Measurements from ENCODE around the gene MTHFD1. TPM values are rescaled to one million over a fixed set of nuclear protein-coding genes. Genes with fewer than 3 reads are reported as not detected.
A peak's percentile ranks its signal among the peaks of the same experiment; 100 is the strongest.

The MTHFD1 gene
- total and polyA plus RNA-seq, 2 of the 4 experiments (the other 2 are of a cell fraction), result 32.2 to 64.9 TPM

DNA sequence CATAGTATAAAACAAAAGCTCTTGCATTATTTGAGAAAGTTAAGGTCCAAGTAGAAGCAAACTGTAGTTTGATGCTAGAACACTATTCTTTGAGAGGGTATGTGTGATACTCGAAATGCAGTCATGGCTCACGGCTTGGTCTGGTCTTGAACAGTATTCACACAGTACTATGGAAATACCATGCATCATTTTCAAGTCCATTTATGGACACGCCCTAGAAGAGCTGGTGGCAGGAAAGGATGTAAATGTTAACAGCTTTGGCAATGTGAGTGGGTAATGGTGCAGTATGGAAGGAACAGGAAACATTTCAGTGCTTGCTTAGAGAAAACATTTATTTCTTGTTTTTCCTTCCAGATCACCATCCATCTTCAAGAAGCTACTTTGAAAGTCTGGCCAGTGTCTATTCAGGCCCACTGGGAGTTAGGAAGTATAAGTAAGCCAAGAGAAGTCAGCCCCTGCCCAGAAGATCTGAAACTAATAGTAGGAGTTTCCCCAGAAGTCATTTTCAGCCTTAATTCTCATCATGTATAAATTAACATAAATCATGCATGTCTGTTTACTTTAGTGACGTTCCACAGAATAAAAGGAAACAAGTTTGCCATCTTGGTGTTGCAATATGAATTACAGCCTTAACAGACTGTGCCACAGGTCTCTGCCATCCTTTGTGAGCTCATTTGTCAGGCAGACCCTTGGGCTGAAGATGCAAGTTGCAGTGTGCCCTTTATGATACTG is 71.4 kb downstream of the MTHFD1 start:
- WGBS, 2 experiments (ENCODE audit: extremely low coverage in 2 of 2, insufficient read length in 1 of 2), result no CpG with 5 or more reads among the region's 4 CpGs
- H2AK5ac ChIP-seq (ENCODE audit: low read depth, low read length), result no peak overlapping the region
- no peaks in the 10 kb centered on the region for H4K20me1 ChIP-seq (ENCODE audit: insufficient read depth, low read length)
- H2AFZ ChIP-seq (replicated peaks; ENCODE audit: low read length, poor library complexity), result no peak overlapping the region
- intact Hi-C loops (cut with micrococcal nuclease) (no loop called here), in situ Hi-C loops (cut with MboI; ENCODE audit: low sequenced_read_pairs) (no loop called here), dilution Hi-C loops (cut with HindIII; ENCODE audit: low sequenced_read_pairs, unreplicated experiment) (no loop called here)
- no peaks in the 10 kb centered on the region for H3K9me3 ChIP-seq (ENCODE audit: control insufficient read depth, insufficient read depth, low read length)
- no peak for ATAC-seq (ENCODE audit: low read depth)
- H2BK5ac ChIP-seq (ENCODE audit: low read depth, low read length, poor library complexity, severe bottlenecking), result no peak overlapping the region
- H3K4me3 ChIP-seq (ENCODE audit: insufficient read depth, low read depth, low read length), result no peak overlapping the region
- H4K5ac ChIP-seq (ENCODE audit: low read depth, low read length), result no peak overlapping the region
- H3K4me1 ChIP-seq (ENCODE audit: control insufficient read depth, insufficient read depth, low read length), result 0 out of 2 replicates have a peak, but pooled peaks cover 1% of the 10 kb centered on the region
- CTCF ChIA-PET, result interaction anchor here (1.4 kb wide), 1 partner anchor 18 kb away, joined by 3 read pairs; no protein-coding TSS in a partner anchor
- no peak overlapping the region for H3K4ac ChIP-seq (ENCODE audit: low read depth, low read length)
- H4K91ac ChIP-seq (ENCODE audit: insufficient read depth, low read depth, low read length), result no peak overlapping the region
- DNase-seq, result no peak
- TF ChIP-seq BHLHE40 (IDR thresholded peaks at IDR 0.05; ENCODE audit: low read depth, low read length), result no peak
- TF ChIP-seq, protein P1, sequence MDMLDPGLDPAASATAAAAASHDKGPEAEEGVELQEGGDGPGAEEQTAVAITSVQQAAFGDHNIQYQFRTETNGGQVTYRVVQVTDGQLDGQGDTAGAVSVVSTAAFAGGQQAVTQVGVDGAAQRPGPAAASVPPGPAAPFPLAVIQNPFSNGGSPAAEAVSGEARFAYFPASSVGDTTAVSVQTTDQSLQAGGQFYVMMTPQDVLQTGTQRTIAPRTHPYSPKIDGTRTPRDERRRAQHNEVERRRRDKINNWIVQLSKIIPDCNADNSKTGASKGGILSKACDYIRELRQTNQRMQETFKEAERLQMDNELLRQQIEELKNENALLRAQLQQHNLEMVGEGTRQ (IDR thresholded peaks at IDR 0.05; ENCODE audit: low read depth, low read length), result no peak
- TF ChIP-seq CEBPB (IDR thresholded peaks at IDR 0.05; ENCODE audit: low read depth, low read length), result peak; percentile 41
- no peak for TF ChIP-seq RAD21 (IDR thresholded peaks at IDR 0.05; ENCODE audit: low read length)
- no peak for TF ChIP-seq NFE2L2 (IDR thresholded peaks at IDR 0.05; ENCODE audit: low read depth, low read length)
- TF ChIP-seq, protein P2, sequence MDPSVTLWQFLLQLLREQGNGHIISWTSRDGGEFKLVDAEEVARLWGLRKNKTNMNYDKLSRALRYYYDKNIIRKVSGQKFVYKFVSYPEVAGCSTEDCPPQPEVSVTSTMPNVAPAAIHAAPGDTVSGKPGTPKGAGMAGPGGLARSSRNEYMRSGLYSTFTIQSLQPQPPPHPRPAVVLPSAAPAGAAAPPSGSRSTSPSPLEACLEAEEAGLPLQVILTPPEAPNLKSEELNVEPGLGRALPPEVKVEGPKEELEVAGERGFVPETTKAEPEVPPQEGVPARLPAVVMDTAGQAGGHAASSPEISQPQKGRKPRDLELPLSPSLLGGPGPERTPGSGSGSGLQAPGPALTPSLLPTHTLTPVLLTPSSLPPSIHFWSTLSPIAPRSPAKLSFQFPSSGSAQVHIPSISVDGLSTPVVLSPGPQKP (IDR thresholded peaks at IDR 0.05; ENCODE audit: borderline replicate concordance, low read depth, low read length), result no peak
- no peak for TF ChIP-seq RCOR1 (IDR thresholded peaks at IDR 0.05; ENCODE audit: insufficient replicate concordance, low read length)
- no peak overlapping the region for H3K14ac ChIP-seq (replicated peaks; ENCODE audit: low read depth, low read length)
- no peak overlapping the region for H4K8ac ChIP-seq (ENCODE audit: low read depth in 2 of 2, low read length in 2 of 2)
- H2BK15ac ChIP-seq (ENCODE audit: low read depth, low read length), result no peak overlapping the region
- H3K18ac ChIP-seq (ENCODE audit: low read depth, low read length), result no peak overlapping the region
- H3K79me1 ChIP-seq (ENCODE audit: low read depth in 1 of 2, low read length in 2 of 2), result no peaks in the 10 kb centered on the region
- peaks cover 7% of the 10 kb centered on the region for H3K9me1 ChIP-seq (ENCODE audit: insufficient read depth, low read length)
- H3K9ac ChIP-seq (ENCODE audit: low read depth, low read length), result no peak overlapping the region
- no TSS peak for BruUV-seq (replicated peaks)
- no peaks in the 10 kb centered on the region for H3K27me3 ChIP-seq (ENCODE audit: control insufficient read depth, insufficient read depth, low read length)
- H3K27ac ChIP-seq (ENCODE audit: insufficient read depth, low read length), result no peak overlapping the region
- POLR2A ChIA-PET (ENCODE audit: unreplicated experiment), result no interaction called here
- no peak overlapping the region for H2AK9ac ChIP-seq (replicated peaks; ENCODE audit: low read depth, low read length, poor library complexity)
- no peak overlapping the region for H2BK20ac ChIP-seq (ENCODE audit: low read depth, low read length)
- no peak overlapping the region for H2BK120ac ChIP-seq (ENCODE audit: low read depth, low read length)
- peaks cover 4% of the 10 kb centered on the region for H3K36me3 ChIP-seq (ENCODE audit: control insufficient read depth, insufficient read depth, low read length)
- no peak overlapping the region for H3K23ac ChIP-seq (ENCODE audit: low read depth, low read length)
- no peak overlapping the region for H3K4me2 ChIP-seq (ENCODE audit: low read depth, low read length)
- no peak overlapping the region for H3K56ac ChIP-seq (ENCODE audit: extremely low read depth, insufficient read depth, low read length)

All from IMR-90 (cell line).